Measurements from ENCODE around the gene DGKB. TPM values are rescaled to one million over a fixed set of nuclear protein-coding genes. Genes with fewer than 3 reads are reported as not detected.

Gene DGKB
- total RNA-seq, 1 experiment from 2014 or later: not detected

GRCh38 chr7:14207711-14208110, 694.8 kb downstream of the DGKB start:
- Mint-ChIP-seq H3K4me1 (ENCODE audit: low read depth, unreplicated experiment) (no peaks in the 10 kb centered on the region), H3K9me3 (ENCODE audit: low read depth, unreplicated experiment) (peaks cover 4% of the 10 kb centered on the region), H3K27me3 (ENCODE audit: unreplicated experiment) (peaks cover 12% of the 10 kb centered on the region), H3K27ac (ENCODE audit: unreplicated experiment) (no peak overlapping the region), H3K36me3 (ENCODE audit: insufficient read depth, unreplicated experiment) (no peaks in the 10 kb centered on the region), H3K4me3 (ENCODE audit: low read depth, unreplicated experiment) (no peak overlapping the region)
- no TSS peak for BruUV-seq (replicated peaks)
- CTCF ChIA-PET: no interaction called here
- DNase-seq: no peak
- intact Hi-C loops (cut with micrococcal nuclease; ENCODE audit: unreplicated experiment): no loop called here
- TF ChIP-seq CTCF (IDR thresholded peaks at IDR 0.05; ENCODE audit: unreplicated experiment): no peak

GRCh38 chr7:14207138-14207537, 695.4 kb downstream of the DGKB start:
- CTCF ChIA-PET: no interaction called here

GRCh38 chr7:14206121-14206520, 696.4 kb downstream of the DGKB start:
- TF ChIP-seq CTCF (IDR thresholded peaks at IDR 0.05; ENCODE audit: unreplicated experiment): no peak
- H3K27me3 Mint-ChIP-seq (ENCODE audit: unreplicated experiment): peaks cover 9% of the 10 kb centered on the region

More at GRCh38 chr7:14207138-14207537, 695.4 kb downstream of the DGKB start:
- Mint-ChIP-seq H3K27me3 (ENCODE audit: unreplicated experiment) (peaks cover 12% of the 10 kb centered on the region), H3K4me1 (ENCODE audit: low read depth, unreplicated experiment) (no peaks in the 10 kb centered on the region), H3K4me3 (ENCODE audit: low read depth, unreplicated experiment) (no peak overlapping the region), H3K9me3 (ENCODE audit: low read depth, unreplicated experiment) (no peaks in the 10 kb centered on the region), H3K36me3 (ENCODE audit: insufficient read depth, unreplicated experiment) (no peaks in the 10 kb centered on the region), H3K27ac (ENCODE audit: unreplicated experiment) (no peak overlapping the region)
- no TSS peak for BruUV-seq (replicated peaks)
- no peak for TF ChIP-seq CTCF (IDR thresholded peaks at IDR 0.05; ENCODE audit: unreplicated experiment)
- DNase-seq: peak; percentile 11
- intact Hi-C loops (cut with micrococcal nuclease; ENCODE audit: unreplicated experiment): no loop called here

GRCh38 chr7:14201353-14201752, 701.2 kb downstream of the DGKB start:
- CTCF ChIA-PET: interaction anchor here (0.8 kb wide), 1 partner anchor 9 kb away, joined by 3 read pairs; no protein-coding TSS in a partner anchor
- H3K27me3 Mint-ChIP-seq (ENCODE audit: unreplicated experiment): no peaks in the 10 kb centered on the region
- no peak overlapping the region for H3K4me3 Mint-ChIP-seq (ENCODE audit: low read depth, unreplicated experiment)
- no peak for DNase-seq
- no peaks in the 10 kb centered on the region for H3K36me3 Mint-ChIP-seq (ENCODE audit: insufficient read depth, unreplicated experiment)
- BruUV-seq (replicated peaks): no TSS peak
- H3K4me1 Mint-ChIP-seq (ENCODE audit: low read depth, unreplicated experiment): no peaks in the 10 kb centered on the region
- no peak overlapping the region for H3K27ac Mint-ChIP-seq (ENCODE audit: unreplicated experiment)
- intact Hi-C loops (cut with micrococcal nuclease; ENCODE audit: unreplicated experiment): no loop called here
- no peak for TF ChIP-seq CTCF (IDR thresholded peaks at IDR 0.05; ENCODE audit: unreplicated experiment)
- no peaks in the 10 kb centered on the region for H3K9me3 Mint-ChIP-seq (ENCODE audit: low read depth, unreplicated experiment)

More at GRCh38 chr7:14206121-14206520, 696.4 kb downstream of the DGKB start:
- Mint-ChIP-seq H3K27ac (ENCODE audit: unreplicated experiment) (no peak overlapping the region), H3K4me3 (ENCODE audit: low read depth, unreplicated experiment) (no peak overlapping the region), H3K4me1 (ENCODE audit: low read depth, unreplicated experiment) (no peaks in the 10 kb centered on the region), H3K36me3 (ENCODE audit: insufficient read depth, unreplicated experiment) (no peaks in the 10 kb centered on the region), H3K9me3 (ENCODE audit: low read depth, unreplicated experiment) (no peaks in the 10 kb centered on the region)
- CTCF ChIA-PET: no interaction called here
- intact Hi-C loops (cut with micrococcal nuclease; ENCODE audit: unreplicated experiment): no loop called here
- DNase-seq: no peak
- no TSS peak for BruUV-seq (replicated peaks)
